ENCODE data around the gene VASP.
A peak's percentile ranks its signal among the peaks of the same experiment; 100 is the strongest.

VASP gene

DNA sequence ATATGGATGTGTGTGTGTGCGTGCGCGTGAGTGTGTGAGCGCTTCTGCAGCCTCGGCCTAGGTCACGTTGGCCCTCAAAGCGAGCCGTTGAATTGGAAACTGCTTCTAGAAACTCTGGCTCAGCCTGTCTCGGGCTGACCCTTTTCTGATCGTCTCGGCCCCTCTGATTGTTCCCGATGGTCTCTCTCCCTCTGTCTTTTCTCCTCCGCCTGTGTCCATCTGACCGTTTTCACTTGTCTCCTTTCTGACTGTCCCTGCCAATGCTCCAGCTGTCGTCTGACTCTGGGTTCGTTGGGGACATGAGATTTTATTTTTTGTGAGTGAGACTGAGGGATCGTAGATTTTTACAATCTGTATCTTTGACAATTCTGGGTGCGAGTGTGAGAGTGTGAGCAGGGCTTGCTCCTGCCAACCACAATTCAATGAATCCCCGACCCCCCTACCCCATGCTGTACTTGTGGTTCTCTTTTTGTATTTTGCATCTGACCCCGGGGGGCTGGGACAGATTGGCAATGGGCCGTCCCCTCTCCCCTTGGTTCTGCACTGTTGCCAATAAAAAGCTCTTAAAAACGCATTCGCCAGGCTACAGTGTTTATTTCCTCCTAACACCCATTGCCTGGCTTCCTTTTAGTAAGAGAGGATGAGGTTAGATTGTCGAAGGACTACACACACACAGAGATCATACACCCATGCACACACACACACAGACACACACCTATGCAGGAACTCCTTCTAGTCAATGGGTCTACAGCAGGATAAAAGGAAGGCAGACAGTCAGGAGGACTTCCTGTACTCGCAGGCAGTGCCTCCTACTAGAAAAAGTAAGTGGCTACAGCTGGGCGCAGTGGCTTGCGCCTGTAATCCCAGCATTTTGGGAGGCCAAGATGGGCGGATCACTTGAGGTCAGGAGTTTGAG is 32.4 kb upstream of the VASP start:
- DNase-seq, result no peak

DNA sequence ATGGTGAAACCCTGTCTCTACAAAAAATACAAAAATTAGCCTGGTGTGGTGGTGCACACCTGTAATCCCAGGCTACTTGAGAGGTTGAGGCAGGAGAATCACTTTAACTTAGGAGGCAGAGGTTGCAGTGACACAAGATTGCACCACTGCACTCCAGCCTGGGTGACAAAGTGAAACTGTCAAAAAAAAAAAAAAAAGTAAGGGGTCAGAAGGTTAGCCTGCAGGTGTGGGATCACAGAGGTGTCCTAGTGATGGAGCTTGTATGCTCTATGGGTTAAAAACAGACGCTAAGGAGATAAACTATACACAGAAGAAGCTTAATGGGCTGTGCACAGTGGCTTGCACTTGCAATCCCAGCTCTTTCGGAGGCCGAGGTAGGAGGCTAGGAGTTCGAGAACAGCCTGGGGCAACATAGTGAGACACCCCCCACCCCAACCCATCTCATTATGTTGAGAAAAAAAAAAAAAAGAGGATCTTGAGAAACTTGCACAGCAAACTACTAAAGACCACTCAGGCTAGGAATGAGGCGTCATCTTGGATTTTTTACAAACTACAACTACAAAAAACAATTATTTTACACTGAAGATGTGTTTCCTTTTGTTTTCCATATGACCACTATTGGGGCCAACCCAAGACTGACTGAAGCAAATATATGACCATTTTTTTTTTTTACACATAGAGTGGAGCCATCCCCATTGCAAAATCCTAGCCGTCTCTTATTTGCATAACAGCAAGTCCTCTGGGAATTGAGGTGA is 31.6 kb upstream of the VASP start:
- no peak for DNase-seq

DNA sequence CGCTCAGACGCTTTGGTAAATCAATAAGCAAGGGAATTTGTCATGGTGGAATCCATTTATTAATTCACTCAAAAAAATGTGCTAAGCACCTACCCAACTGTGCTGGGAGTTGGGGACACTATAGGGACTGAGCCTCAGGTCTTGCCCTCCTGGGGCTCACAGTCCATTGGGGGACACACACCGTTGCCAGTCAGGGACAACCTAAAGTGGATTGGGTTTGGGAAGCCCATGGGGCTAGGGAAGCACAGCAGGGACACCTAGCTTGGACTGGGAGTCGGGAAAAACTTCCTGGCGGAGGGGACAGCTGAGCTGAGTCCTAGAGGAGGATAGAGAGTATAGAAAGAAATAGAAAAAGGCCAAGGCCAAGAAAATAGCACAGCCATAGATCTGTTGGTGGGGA is 31.0 kb upstream of the VASP start:
- DNase-seq, result no peak

DNA sequence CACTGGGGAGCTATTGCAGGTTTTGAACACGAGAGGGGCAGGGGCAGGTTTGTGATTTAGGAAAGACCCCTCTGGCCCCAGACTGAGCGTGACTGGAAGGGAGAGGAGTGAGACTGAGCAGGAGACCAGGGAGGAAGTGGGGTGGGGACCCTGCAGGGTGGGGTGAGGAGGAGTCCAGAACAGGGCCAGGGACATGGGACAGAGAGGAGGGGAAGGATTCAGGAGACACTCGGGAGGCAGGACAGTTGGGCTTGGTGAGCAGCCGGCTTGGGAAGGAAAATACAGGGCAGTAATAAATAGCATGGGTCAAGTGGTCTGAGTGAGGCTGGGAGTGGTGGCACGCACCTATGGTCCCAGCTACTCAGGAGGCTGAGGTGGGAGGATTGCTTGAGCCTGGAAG is 30.1 kb upstream of the VASP start:
- no peak for DNase-seq

DNA sequence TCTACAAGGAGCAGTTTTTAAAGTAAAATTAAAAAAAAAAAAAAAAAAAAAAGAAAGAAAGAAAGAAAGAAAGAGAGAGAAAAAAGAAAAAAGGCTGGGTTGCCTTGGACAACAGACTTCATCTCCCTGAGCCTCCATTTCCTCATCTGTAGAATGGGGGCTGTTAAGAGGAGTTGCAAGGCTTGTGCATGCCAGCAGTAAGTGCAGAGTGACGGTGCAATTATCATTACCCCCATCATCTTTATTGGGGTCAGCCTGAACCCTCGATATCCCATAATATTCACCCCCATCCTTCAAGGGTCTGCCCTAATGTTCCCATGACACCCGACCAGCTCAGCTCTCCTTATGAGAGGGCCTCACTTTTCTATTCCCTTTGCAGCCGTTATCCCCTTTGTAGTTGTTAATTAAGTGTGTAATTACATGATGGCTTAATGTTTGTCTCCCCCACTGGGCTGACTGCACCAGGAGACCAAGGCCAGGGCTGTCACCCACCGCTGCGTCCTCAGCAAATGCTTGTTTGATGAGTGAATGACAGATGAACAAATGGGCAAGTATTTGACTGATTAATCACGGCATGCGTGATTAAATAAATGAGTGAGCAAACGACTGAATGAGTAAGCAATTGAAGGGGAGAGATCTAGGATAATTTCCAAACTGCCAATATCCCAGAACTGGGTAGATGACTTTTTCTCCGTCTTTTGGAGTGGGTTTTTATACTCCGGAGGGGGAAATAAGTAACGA is 29.4 kb upstream of the VASP start:
- peak in 1 of 2 experiments; percentile 70 for DNase-seq

DNA sequence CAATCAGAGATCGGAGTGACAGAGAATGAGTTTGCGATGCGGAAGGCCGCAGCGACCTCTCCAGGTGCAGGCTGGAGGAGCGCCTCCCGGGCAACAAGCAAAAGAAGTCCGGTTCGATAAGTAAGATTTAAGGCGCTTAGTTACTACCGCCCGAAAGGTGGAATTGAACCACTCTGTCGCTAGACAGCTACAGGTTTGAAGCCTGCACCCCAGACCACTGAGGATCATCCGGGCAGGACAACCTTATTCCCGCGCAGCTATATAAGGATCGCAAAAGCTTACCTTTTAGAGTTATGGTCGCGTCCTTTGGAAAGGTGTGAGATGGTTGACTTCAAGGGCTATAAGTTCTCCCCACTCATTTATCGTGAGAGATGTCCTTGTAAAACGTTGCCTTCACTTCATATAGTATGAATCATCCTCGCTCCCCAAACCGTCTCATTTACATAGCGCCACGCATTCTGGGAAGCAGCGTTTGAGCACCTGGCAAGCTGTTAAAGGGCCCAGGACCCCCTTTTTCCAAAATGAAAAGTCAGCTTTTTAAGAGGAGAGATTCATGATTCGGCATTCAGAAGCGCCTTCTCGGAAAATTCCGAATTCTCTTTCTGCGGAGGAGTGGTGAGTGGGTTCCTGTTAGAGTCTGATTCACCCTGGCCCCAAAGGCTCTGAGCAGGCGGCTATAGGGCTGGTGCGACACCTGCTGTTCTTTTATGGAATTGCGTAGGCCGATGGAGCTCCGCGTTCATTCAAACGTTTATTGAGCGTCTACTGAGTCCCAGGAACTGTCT is 28.6 kb upstream of the VASP start:
- peak; percentile 94 to 98 for DNase-seq

DNA sequence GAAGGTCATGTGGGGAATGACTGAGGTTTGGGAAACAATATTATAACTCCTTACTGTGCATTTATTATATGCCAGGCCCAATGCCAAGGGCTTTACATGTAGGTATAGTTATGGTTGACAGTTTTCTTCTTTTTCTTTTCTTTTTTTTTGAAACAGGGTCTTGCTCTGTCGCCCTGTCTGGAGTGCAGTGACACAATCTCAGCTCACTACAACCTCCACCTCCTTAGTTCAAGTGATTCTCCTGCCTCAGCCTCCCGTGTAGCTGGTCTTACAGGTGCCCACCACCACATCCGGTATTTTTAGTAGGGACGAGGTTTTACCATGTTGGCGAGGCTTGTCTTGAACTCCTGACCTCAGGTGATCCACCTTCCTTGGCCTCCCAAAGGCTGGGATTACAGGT is 24.2 kb upstream of the VASP start:
- no peak for DNase-seq

DNA sequence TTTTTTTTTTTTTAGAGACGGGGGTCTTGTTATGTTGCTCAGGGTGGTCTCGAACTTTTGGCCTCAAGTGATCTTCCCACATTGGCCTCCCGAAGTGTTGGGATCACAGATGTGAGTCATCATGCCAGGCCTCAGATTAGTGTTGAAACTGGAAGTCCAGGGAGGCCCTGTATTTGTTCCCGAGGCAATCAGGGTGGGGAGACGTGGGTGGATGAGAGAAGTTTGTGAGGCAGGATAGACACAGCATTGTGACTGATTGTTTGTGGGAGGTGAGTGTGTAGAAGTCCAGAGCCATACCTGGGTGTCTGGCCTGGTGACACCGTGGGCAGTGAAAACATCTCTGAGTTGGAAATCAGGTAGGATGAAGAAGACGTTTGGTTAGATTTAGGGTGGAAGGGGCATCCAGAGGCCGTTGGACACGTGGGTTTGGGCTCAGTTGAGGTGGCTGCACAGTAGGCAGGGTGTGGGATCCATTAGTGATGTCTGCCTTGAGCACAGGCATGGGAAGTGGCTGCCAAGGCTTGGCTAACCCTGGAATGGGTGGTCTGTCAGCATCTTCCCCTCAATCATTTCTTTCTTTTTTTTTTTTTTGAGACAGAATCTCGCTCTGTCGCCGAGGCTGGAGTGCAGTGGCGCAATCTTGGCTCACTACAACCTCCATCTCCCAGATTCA is 22.9 kb upstream of the VASP start:
- no peak for DNase-seq

DNA sequence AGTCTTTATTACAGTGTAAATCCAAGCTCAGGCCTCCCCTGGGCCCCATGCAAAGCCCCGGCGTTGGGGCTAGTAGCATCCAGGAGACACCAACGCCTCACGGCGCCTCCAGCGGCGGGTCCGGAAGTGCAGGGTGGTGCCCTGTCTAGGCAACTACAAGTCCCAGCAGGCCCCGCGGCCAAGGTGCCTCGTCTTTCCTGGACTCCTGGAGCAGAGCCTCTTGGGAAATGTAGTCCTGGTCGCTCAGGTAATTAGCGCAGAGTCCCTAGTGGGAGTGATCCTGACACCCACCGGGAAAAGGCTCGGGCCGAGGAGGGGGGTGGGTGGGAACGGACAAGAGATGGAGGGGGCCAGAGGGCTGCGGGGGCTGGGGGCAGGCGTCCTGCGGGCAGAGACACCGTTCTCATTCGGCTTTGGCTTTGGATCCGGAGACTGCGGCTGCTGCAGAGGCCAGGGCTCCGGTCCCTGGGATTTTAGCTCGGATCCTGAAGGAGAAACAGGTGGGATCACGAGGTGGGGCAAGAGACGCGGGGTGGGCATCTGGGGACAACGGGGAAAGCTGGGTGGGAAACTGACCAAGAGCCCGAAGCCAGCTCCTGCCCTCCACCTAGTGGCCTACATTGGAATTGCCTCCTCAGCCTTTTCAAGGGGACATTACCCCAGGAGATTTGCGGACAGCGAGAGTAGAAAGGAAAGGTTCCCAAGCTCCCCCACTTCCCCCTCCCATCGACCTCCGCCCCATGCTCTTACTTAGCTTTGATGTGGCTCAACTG is 21.8 kb upstream of the VASP start:
- peak; percentile 94 to 99 for DNase-seq

DNA sequence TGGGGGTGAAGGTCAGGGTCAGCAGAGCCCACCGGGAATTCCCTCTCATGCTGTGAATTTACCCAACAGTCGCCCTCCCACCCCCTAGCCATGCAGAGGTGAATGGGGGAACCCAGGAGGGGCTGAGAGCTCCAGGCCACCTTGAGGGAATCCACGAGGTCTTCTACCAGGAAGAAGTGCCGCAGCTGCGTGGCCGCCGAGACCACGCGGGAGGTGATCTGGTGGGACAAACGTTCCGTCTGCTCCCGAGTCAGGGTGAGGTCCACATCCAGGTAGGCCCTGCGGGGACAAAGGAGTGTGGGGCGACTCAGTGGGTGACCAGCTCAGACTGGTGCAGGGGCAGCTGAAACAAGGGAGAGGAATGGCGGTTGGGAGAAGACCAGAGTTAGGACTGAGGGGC is 18.6 kb upstream of the VASP start:
- no peak for DNase-seq

DNA sequence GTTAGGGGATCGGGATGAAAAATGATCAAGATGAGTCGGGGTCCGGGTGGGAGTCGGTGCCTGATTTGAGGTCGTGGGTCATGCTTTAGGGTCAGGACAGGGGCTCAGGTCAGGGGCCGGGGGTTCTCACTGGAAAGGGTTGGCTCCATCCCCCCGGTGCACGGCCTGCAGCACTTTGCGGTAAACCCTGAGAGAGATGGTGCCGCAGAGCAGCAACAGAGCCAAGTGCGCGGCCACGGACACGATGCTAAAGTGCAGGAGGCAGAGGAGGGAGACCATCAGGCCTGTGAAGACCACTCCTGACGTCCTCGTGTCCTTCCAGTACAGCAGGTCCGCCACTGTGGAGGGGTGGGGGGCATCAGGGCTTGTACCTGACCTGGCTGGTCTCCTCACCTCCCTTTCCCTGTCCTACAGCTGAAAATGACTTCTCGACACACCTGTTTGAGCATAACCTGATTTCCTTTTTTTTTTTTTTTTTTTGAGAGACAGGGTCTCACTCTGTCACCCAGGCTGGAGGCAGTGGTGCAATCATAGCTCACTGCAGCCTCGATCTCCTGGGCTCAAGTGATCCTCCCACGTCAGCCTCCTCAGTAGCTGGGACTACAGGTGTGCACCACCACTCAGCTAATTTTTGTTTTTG is 17.9 kb upstream of the VASP start:
- no peak for DNase-seq

DNA sequence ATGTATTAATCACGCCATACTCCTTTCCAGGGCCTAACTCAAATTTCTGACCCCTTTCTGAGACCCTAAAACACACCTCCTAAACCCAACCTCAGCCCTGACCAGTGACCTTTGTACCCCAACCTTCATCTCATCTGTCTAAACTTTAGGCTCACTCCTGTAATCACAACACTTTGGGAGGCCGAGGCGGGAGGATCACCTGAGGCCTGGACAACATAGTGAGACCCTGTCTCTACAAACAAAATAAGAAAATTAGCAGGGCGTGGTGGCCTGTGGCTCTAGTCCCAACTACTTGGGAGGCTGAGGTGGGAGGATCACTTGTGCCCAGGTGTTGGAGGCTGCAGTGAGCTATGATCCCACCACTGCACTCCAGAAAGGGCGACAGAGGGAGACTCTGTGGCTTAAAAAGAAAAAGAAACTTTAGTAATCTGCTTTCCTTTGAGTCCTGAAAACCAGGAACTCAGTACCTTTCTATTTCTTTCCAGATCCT is 15.1 kb upstream of the VASP start:
- DNase-seq, result no peak

DNA sequence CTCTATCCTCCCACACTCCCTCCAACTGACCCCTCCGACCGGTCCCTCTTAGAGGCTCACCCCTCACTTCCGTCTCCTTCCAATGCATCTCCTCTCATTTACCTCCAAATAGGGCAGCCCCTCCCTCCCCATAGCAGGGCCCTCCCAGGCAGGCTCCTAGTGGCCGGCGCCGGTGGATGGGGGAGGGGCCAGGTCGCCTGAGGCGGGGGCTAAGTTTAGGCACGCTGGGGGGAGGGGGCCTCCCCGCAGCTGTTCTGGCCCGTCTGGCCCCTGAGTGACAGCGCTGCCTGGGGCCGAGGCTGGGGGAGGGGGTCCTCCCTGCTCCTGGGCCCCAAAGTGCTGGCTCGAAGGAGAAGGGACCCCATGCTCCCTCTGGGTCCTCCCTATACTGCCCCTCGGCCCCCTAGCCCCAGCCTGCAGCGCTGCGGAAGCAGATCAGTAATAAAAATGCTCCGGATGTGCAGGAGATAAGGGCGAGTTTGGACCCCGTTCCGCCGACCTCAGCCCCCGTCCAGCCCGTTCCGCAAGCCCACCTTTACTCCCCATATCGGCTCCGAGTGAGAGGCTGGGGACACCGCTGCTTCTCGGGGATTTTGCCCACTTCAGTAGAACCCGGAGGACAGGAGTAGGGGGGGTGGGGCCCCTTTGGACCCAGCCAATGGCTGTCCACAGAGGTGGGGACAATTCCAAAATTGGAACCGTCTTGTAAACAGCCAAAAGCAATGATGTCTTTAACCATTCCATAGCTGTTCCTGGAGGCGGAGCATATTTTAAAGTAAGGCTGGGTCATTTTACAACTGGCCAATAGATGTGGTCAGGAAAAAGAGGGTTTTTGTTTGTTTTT is 14.4 kb upstream of the VASP start:
- DNase-seq, result no peak

DNA sequence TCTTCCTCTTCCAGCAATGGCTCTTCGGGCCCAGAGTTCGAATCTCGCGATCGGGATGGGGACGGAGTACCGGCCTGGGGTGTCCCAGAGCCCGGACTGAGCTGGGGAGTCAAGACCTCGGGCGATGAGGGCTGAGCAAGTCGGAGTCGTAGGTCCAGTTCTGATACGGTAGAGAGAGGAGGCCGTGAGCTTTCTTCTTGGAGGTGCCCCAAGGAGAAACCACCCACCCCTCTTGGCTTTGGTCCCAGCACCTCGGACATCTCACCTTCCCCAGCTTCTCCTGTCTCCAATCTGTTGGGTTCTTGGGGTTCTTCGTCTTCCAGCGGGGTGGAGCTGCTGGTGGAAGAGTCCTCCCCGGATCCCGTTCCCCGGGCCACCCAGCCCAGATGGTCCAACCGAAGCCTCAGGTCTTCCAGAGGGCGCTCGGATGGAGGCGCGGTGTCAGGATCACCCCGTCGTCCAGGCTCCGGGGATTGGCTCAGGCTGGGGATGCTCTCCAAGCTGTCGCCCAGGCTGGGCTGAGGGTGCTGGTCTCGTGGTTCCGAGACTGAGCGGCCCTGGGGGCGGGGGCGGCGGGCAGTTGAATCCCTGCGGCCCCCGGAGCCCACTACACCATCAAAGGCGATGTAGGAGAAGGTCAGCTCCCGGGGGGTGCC is 12.9 kb upstream of the VASP start:
- no peak for DNase-seq

DNA sequence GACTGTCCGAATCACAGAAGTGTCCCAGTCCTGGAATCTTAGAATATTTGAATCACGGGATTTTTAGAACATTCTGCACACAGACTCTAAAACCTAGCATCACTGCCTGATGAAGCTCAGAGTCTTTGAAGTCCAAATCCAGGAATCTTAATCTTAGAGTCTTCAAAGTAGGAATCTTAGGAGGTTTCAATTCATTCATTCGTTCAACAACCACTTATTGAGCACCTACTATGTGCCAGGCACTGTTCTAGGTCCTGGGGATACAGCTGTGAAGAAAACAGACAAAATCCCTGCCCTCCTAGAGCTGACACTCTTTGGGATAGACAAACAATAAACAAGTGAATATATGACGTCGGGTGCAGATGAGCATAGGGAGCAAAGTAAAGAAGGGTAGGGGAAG is 12.1 kb upstream of the VASP start:
- DNase-seq, result no peak

DNA sequence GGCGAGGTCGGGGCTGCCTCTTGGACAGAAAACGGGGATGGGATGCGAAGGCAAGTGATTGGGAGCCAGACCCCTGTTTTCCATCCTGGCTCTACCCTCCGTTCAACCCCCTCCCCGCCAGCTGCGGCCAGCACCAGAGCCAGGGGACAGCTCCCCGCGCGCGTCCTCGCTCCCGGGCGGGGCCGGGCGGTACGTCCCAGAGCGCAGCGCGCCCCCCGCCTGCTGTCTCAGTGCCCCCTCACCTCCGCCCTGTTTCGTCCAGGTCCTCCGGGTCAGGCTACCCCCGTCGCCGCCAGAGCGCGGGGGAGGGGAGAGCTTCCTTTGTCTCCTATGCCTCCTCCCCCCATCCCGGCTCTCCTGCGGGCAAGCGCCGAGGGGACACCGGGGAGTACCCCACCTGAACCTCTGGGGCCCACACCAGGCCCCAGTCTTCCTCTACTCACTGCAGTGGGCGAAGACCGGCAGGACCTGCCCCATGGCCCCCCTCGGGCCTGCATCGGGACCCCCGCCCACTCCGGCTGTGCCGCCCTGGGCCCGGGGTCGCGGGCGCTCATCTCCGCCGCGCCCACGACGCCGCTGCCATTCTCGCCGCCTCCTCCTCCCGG is 10.8 kb upstream of the VASP start:
- DNase-seq, result peak in 1 of 2 experiments; percentile 50

DNA sequence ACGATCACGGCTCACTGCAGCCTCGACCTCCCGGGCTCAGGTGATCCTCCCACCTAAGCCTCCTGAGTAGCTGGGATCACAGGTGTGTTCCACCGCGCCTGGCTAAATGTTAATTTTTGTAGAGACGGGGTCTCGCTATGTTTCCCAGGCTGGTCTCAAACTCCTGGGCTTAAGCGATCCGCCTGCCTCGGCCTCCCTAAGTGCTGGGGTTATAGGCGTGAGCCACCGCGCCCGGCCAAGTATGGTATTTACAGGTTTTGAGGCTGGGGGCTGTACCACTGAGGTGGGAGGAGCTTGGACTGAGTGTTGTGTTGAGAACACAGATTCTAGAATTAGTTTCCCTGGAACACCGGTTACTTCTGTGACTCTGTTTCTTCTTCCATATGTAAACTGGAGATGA is 9.5 kb upstream of the VASP start:
- no peak for DNase-seq

DNA sequence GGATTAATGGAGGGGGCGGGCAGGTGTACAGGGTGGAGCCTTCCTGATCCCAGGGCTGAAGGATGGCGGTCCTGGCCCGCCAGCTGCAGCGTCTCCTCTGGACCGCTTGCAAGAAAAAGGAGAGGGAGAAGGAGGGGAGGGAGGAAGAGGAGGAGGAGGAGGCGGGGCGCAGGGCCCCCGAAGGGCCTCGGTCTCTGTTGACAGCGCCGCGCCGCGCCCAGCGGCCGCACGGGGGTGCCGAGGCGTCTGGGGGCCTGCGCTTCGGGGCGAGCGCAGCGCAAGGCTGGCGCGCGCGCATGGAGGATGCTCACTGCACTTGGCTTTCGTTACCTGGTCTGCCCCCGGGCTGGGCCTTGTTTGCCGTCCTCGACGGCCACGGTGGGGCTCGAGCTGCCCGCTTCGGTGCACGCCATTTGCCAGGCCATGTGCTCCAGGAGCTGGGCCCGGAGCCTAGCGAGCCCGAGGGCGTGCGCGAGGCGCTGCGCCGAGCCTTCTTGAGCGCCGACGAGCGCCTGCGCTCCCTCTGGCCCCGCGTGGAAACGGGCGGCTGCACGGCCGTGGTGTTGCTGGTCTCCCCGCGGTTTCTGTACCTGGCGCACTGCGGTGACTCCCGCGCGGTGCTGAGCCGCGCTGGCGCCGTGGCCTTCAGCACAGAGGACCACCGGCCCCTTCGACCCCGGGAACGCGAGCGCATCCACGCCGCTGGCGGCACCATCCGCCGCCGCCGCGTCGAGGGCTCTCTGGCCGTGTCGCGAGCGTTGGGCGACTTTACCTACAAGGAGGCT is 8.7 kb upstream of the VASP start, which contains the start of gene PPM1N:
Gene PPM1N (plus strand): TSS at position 33 of the 785 bp plus-strand sequence. CDS start 30 bp downstream, at position 63.
- no peak for DNase-seq

Measured in NCI-H446 (cell line).